ENCODE data around the gene ABAT.

DNA sequence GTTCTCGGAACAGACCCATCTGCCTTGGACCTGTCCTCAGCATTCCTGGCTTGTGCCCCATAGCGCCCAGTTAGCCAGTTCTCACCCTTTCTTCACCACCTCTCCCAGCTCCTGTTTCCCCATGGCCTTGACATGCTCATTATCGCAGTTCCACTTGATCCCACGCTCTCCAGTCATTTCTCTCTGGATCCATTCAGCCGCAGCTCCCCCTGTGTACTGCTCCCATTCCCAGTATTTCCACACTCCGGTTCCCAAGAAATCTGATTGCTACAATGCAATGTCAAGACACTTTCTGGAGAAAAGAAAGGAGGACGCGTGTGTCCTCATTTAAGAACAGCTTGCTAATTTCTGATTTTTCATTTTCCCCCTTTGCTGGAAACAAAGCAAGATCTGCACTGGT, 67.7 kb downstream of the ABAT start:
- TF ChIP-seq, protein P1, sequence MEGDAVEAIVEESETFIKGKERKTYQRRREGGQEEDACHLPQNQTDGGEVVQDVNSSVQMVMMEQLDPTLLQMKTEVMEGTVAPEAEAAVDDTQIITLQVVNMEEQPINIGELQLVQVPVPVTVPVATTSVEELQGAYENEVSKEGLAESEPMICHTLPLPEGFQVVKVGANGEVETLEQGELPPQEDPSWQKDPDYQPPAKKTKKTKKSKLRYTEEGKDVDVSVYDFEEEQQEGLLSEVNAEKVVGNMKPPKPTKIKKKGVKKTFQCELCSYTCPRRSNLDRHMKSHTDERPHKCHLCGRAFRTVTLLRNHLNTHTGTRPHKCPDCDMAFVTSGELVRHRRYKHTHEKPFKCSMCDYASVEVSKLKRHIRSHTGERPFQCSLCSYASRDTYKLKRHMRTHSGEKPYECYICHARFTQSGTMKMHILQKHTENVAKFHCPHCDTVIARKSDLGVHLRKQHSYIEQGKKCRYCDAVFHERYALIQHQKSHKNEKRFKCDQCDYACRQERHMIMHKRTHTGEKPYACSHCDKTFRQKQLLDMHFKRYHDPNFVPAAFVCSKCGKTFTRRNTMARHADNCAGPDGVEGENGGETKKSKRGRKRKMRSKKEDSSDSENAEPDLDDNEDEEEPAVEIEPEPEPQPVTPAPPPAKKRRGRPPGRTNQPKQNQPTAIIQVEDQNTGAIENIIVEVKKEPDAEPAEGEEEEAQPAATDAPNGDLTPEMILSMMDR (IDR thresholded peaks at IDR 0.05 in 2 of 3, conservative IDR thresholded peaks at IDR 0.05 in 1 of 3; ENCODE audit: control insufficient read depth in 2 of 3, extremely low read depth in 1 of 3, insufficient read depth in 1 of 3, low read depth in 3 of 3, low read length in 3 of 3): no peak
- no peak for TF ChIP-seq JUNB (IDR thresholded peaks at IDR 0.05)
- no peak for TF ChIP-seq CHD2 (IDR thresholded peaks at IDR 0.05; ENCODE audit: borderline replicate concordance, low read depth, low read length)
- no peak for TF ChIP-seq CBFB (IDR thresholded peaks at IDR 0.05; ENCODE audit: low read depth)
- TF ChIP-seq, protein P2, sequence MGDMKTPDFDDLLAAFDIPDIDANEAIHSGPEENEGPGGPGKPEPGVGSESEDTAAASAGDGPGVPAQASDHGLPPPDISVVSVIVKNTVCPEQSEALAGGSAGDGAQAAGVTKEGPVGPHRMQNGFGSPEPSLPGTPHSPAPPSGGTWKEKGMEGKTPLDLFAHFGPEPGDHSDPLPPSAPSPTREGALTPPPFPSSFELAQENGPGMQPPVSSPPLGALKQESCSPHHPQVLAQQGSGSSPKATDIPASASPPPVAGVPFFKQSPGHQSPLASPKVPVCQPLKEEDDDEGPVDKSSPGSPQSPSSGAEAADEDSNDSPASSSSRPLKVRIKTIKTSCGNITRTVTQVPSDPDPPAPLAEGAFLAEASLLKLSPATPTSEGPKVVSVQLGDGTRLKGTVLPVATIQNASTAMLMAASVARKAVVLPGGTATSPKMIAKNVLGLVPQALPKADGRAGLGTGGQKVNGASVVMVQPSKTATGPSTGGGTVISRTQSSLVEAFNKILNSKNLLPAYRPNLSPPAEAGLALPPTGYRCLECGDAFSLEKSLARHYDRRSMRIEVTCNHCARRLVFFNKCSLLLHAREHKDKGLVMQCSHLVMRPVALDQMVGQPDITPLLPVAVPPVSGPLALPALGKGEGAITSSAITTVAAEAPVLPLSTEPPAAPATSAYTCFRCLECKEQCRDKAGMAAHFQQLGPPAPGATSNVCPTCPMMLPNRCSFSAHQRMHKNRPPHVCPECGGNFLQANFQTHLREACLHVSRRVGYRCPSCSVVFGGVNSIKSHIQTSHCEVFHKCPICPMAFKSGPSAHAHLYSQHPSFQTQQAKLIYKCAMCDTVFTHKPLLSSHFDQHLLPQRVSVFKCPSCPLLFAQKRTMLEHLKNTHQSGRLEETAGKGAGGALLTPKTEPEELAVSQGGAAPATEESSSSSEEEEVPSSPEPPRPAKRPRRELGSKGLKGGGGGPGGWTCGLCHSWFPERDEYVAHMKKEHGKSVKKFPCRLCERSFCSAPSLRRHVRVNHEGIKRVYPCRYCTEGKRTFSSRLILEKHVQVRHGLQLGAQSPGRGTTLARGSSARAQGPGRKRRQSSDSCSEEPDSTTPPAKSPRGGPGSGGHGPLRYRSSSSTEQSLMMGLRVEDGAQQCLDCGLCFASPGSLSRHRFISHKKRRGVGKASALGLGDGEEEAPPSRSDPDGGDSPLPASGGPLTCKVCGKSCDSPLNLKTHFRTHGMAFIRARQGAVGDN (IDR thresholded peaks at IDR 0.05): no peak
- TF ChIP-seq SIN3A (IDR thresholded peaks at IDR 0.05; ENCODE audit: low read depth, low read length): no peak
- no peak for TF ChIP-seq NFXL1 (IDR thresholded peaks at IDR 0.05; ENCODE audit: borderline replicate concordance)
- TF ChIP-seq, protein P3, sequence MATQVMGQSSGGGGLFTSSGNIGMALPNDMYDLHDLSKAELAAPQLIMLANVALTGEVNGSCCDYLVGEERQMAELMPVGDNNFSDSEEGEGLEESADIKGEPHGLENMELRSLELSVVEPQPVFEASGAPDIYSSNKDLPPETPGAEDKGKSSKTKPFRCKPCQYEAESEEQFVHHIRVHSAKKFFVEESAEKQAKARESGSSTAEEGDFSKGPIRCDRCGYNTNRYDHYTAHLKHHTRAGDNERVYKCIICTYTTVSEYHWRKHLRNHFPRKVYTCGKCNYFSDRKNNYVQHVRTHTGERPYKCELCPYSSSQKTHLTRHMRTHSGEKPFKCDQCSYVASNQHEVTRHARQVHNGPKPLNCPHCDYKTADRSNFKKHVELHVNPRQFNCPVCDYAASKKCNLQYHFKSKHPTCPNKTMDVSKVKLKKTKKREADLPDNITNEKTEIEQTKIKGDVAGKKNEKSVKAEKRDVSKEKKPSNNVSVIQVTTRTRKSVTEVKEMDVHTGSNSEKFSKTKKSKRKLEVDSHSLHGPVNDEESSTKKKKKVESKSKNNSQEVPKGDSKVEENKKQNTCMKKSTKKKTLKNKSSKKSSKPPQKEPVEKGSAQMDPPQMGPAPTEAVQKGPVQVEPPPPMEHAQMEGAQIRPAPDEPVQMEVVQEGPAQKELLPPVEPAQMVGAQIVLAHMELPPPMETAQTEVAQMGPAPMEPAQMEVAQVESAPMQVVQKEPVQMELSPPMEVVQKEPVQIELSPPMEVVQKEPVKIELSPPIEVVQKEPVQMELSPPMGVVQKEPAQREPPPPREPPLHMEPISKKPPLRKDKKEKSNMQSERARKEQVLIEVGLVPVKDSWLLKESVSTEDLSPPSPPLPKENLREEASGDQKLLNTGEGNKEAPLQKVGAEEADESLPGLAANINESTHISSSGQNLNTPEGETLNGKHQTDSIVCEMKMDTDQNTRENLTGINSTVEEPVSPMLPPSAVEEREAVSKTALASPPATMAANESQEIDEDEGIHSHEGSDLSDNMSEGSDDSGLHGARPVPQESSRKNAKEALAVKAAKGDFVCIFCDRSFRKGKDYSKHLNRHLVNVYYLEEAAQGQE (IDR thresholded peaks at IDR 0.05; ENCODE audit: low read depth, low read length): no peak

Measured in GM12878 (cell line).